Neural progenitor cell (in vitro differentiated cells): Measurements from ENCODE around the gene AIM2. TPM values are rescaled to one million over a fixed set of nuclear protein-coding genes. Genes with fewer than 3 reads are reported as not detected.
A peak's percentile ranks its signal among the peaks of the same experiment; 100 is the strongest.
"Not testable (repeated sequence)": the region's sequence is repeated elsewhere in the genome, so short reads cannot be mapped to it uniquely, and the experiment has no call there.

Source experiments
- DNase-seq: peaks from one replicate; pipeline ENCODE4 v3.0.0-alpha.2; 2016; ENCODE audit warnings: low spot score
- H2AFZ ChIP-seq: fragments of 200-600 bp; sonication (generic); replicated peaks from 2 replicates; pipeline ENCODE4 v1.6.1; 2016; ENCODE audit warnings: antibody characterized with exemption
- H3F3A ChIP-seq: fragments of 200-600 bp; sonication (generic); 2 replicates; pipeline ENCODE4 v1.6.1; 2016; ENCODE audit warnings: antibody characterized with exemption, low read depth
- H3K27ac ChIP-seq: fragments of 200-600 bp; sonication (generic); 2 replicates; pipeline ENCODE4 v1.5.1; 2016; ENCODE audit warnings: mild to moderate bottlenecking
- H3K27me3 ChIP-seq: fragments of 200-600 bp; sonication (generic); 2 replicates; pipeline ENCODE4 v1.6.1; 2016; ENCODE audit warnings: mild to moderate bottlenecking, moderate library complexity
- H3K36me3 ChIP-seq: fragments of 200-600 bp; sonication (generic); 2 replicates; pipeline ENCODE4 v1.5.1; 2016
- H3K4me1 ChIP-seq: fragments of 200-600 bp; sonication (generic); 2 replicates; pipeline ENCODE4 v1.6.1; 2016; ENCODE audit warnings: mixed run types
- H3K4me2 ChIP-seq: fragments of 200-600 bp; sonication (generic); 2 replicates; pipeline ENCODE4 v1.6.1; 2016
- H3K4me3 ChIP-seq: fragments of 200-600 bp; sonication (generic); 2 replicates; pipeline ENCODE4 v1.5.1; 2016
- H3K79me2 ChIP-seq: fragments of 200-600 bp; sonication (generic); 2 replicates; pipeline ENCODE4 v1.6.1; 2016; ENCODE audit warnings: low read depth
- H3K9ac ChIP-seq: fragments of 200-600 bp; sonication (generic); 2 replicates; pipeline ENCODE4 v1.6.1; 2016
- H3K9me3 ChIP-seq: fragments of 200-600 bp; sonication (generic); 2 replicates; pipeline ENCODE4 v1.5.1; 2016; ENCODE audit warnings: low read depth
- H4K20me1 ChIP-seq: fragments of 200-600 bp; sonication (generic); 2 replicates; pipeline ENCODE4 v1.6.1; 2016; ENCODE audit warnings: low read depth
- H3K27ac Mint-ChIP-seq: 3 replicates; pipeline ENCODE4 v1.8.0; 2021; ENCODE audit warnings: mixed read lengths
- H3K27me3 Mint-ChIP-seq: 2 replicates; pipeline ENCODE4 v1.8.0; 2022; ENCODE audit warnings: low read depth, mild to moderate bottlenecking, inconsistent platforms, moderate library complexity, mixed read lengths; ENCODE audit not compliant: insufficient read depth
- H3K36me3 Mint-ChIP-seq: 3 replicates; pipeline ENCODE4 v1.8.0; 2021; ENCODE audit warnings: mixed read lengths
- H3K4me1 Mint-ChIP-seq: 3 replicates; pipeline ENCODE4 v1.8.0; 2021; ENCODE audit warnings: mixed read lengths
- H3K4me3 Mint-ChIP-seq: 3 replicates; pipeline ENCODE4 v1.8.0; 2021; ENCODE audit warnings: mild to moderate bottlenecking, moderate library complexity, mixed read lengths
- H3K9me3 Mint-ChIP-seq: 3 replicates; pipeline ENCODE4 v1.8.0; 2020; ENCODE audit warnings: mixed read lengths
- EZH2 ChIP-seq: fragments of 200-600 bp; sonication (generic); IDR thresholded peaks from 2 replicates; pipeline ENCODE4 v1.6.1; 2017; ENCODE audit warnings: antibody characterized with exemption, mild to moderate bottlenecking, moderate library complexity
- EZH2phosphoT487 ChIP-seq: fragments of 200-600 bp; sonication (generic); IDR thresholded peaks from 2 replicates; pipeline ENCODE4 v1.6.1; 2017; ENCODE audit warnings: antibody characterized with exemption
- total RNA-seq: library from RNA; depleted of rRNA; stranded (reverse); fragments of >200 nt; gene quantifications from 2 replicates; pipeline ENCODE4 v1.2.3, GENCODE V29; 2015; ENCODE audit warnings: low replicate concordance
- TF ChIP-seq, protein P1 (sequence below): fragments of 200-600 bp; sonication (generic); IDR thresholded peaks from 2 replicates; pipeline ENCODE4 v1.5.1; 2017; ENCODE audit warnings: antibody characterized with exemption, mild to moderate bottlenecking

The AIM2 gene
- total RNA-seq, 1 donor from 2014 or later = 2.9 TPM

DNA sequence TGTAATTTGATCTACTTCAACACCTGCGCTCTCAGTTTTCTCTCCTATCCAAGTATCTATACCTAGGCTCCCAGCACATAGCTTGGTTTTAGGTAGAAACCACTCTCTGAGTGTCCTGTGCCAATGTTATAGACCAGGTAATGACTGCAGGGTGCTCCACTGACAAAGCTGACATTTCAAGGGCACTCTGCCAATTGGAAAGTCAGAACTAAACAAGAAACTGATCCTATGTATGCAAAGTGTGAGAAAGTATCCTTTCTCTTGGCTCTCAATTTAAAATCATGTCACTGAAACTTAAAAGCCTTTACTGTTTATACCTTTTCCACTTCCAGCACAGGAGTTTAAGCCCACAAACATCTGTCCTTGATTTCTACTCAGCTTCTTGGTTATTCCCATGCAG, 45.0 kb upstream of the AIM2 start:
- H3K4me3 ChIP-seq = no peak overlapping the region
- H3K4me3 Mint-ChIP-seq = no peak overlapping the region

DNA sequence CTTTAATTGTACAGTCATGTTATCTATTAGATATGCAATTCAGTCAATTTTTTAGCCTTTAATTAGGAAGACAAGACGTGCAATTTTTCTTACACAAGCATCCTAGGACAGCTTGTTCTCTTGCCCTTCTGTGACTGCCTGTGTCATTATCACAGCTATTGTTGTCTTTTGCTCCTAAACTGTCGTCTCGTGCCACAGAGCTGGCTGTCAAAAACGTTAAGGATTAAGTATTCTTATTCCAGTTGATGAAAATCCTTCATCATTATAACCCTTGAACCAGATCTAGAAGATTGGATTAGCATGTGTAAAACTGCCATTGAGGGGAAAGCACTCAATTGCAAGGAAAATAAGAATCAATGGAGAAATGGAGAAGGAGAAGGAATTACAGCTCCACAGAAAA, 43.8 kb upstream of the AIM2 start:
- Histone ChIP-seq H3K4me2 (no peak overlapping the region), H3K9ac (no peak overlapping the region)

More for the DNA sequence above, 45.0 kb upstream of the AIM2 start:
- Histone ChIP-seq H3K27me3 (no peaks in the 10 kb centered on the region), H3K4me1 (peaks cover 3% of the 10 kb centered on the region), H3K79me2 (no peaks in the 10 kb centered on the region), H2AFZ (no peak overlapping the region), H3K36me3 (no peaks in the 10 kb centered on the region), H3K9me3 (no peaks in the 10 kb centered on the region), H3K9ac (no peak overlapping the region), H3K27ac (no peak overlapping the region), H3K4me2 (no peak overlapping the region), H3F3A (no peaks in the 10 kb centered on the region), H4K20me1 (no peaks in the 10 kb centered on the region)
- H3K4me1 Mint-ChIP-seq = no peaks in the 10 kb centered on the region
- no peaks in the 10 kb centered on the region for H3K9me3 Mint-ChIP-seq
- H3K27ac Mint-ChIP-seq = no peak overlapping the region
- TF ChIP-seq EZH2phosphoT487 = no peak
- TF ChIP-seq, protein P1, sequence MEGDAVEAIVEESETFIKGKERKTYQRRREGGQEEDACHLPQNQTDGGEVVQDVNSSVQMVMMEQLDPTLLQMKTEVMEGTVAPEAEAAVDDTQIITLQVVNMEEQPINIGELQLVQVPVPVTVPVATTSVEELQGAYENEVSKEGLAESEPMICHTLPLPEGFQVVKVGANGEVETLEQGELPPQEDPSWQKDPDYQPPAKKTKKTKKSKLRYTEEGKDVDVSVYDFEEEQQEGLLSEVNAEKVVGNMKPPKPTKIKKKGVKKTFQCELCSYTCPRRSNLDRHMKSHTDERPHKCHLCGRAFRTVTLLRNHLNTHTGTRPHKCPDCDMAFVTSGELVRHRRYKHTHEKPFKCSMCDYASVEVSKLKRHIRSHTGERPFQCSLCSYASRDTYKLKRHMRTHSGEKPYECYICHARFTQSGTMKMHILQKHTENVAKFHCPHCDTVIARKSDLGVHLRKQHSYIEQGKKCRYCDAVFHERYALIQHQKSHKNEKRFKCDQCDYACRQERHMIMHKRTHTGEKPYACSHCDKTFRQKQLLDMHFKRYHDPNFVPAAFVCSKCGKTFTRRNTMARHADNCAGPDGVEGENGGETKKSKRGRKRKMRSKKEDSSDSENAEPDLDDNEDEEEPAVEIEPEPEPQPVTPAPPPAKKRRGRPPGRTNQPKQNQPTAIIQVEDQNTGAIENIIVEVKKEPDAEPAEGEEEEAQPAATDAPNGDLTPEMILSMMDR = no peak
- TF ChIP-seq EZH2 = no peak
- no peaks in the 10 kb centered on the region for H3K27me3 Mint-ChIP-seq
- no peaks in the 10 kb centered on the region for H3K36me3 Mint-ChIP-seq
- DNase-seq = no peak

DNA sequence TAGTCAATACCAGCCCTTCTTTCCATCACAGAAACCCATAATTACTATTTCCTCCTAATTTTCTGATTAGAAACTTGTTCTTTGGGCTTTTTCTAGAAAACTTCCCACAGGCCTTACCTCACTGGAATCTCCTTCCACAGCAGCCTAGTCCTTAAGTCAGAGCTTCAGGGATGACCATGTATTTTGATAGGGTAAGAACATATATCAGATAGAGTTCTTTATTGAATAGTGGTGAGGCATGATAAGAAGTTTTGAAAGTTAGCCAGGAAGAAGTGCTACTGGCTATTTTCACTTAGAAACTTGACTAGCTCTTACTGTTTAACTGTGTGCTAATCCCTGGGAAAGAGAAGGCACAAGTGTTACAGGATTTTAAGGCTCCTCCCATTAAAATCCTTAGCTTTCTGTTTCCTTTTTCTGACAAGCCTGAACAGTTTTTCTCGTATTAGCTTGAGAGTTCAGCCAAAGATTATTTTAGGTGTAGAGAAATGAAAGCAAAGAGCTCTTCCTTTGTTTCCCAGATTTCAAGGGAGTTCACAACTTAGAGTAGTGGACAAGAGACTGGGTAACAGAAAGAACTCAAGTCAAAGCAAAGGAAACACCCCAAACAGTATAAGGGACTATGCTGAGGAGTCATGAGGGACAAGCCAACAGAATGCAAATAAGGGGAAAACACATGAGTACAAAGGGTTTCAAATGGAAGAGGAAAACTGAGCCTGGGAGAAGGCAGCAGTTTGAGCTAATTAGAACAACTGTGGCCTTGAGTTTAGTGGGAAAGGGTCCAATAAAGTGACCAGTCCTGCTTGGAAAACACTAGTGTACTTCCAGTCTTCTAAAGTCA, 37.2 kb upstream of the AIM2 start:
- no peak overlapping the region for H3K9ac ChIP-seq
- Mint-ChIP-seq H3K4me3 (no peak overlapping the region), H3K36me3 (no peaks in the 10 kb centered on the region)

More for the DNA sequence above, 43.8 kb upstream of the AIM2 start:
- H3K79me2 ChIP-seq = no peaks in the 10 kb centered on the region
- TF ChIP-seq, protein P1 = no peak
- TF ChIP-seq EZH2 (no peak), EZH2phosphoT487 (no peak)
- H4K20me1 ChIP-seq = no peaks in the 10 kb centered on the region
- H3K9me3 ChIP-seq = no peaks in the 10 kb centered on the region
- H3K36me3 ChIP-seq = no peaks in the 10 kb centered on the region
- H3K27me3 ChIP-seq = no peaks in the 10 kb centered on the region
- peaks cover 3% of the 10 kb centered on the region for H3K4me1 ChIP-seq
- H3F3A ChIP-seq = no peaks in the 10 kb centered on the region
- no peak for DNase-seq
- no peaks in the 10 kb centered on the region for H3K27me3 Mint-ChIP-seq
- H3K4me1 Mint-ChIP-seq = no peaks in the 10 kb centered on the region
- H3K4me3 Mint-ChIP-seq = no peak overlapping the region
- H3K27ac ChIP-seq = no peak overlapping the region
- no peak overlapping the region for H3K4me3 ChIP-seq
- H2AFZ ChIP-seq = no peak overlapping the region
- H3K9me3 Mint-ChIP-seq = no peaks in the 10 kb centered on the region
- H3K27ac Mint-ChIP-seq = no peak overlapping the region
- H3K36me3 Mint-ChIP-seq = no peaks in the 10 kb centered on the region

DNA sequence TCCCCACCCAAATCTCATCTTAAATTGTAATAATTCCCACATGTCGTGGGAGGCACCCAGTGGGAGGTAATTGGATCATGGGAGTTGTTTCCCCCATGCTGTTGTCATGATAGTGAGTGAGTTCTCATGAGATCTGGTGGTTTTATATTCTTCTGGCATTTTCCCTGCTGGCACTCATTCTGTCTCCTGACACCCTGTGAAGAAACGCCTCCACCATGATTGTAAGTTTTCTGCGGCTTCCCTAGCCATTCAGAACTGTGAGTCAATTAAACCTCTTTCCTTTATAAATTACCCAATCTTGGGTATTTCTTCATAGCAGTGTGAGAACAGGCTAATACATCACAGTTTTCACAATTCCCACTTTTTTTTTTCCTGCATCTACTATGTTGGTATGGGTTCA, 26.5 kb upstream of the AIM2 start:
- not testable (repeated sequence) for H3K36me3 Mint-ChIP-seq, H3K9me3 Mint-ChIP-seq, H3K79me2 ChIP-seq, H3K9ac ChIP-seq, H3F3A ChIP-seq, H3K27me3 ChIP-seq, H2AFZ ChIP-seq, H3K27me3 Mint-ChIP-seq, H3K9me3 ChIP-seq, H3K36me3 ChIP-seq, H3K4me1 ChIP-seq, H3K4me3 ChIP-seq, H3K4me2 ChIP-seq, H3K27ac Mint-ChIP-seq, DNase-seq, H4K20me1 ChIP-seq, H3K27ac ChIP-seq, H3K4me1 Mint-ChIP-seq, H3K4me3 Mint-ChIP-seq

More for the DNA sequence above, 37.2 kb upstream of the AIM2 start:
- Histone ChIP-seq H3K79me2 (no peaks in the 10 kb centered on the region), H3K36me3 (no peaks in the 10 kb centered on the region), H3K4me2 (no peak overlapping the region), H2AFZ (peak overlapping the region; percentile 14), H3K4me1 (peaks cover 10% of the 10 kb centered on the region), H3F3A (no peaks in the 10 kb centered on the region), H4K20me1 (no peaks in the 10 kb centered on the region), H3K9me3 (no peaks in the 10 kb centered on the region), H3K4me3 (no peak overlapping the region), H3K27ac (no peak overlapping the region), H3K27me3 (no peaks in the 10 kb centered on the region)
- no peak for DNase-seq
- Mint-ChIP-seq H3K27ac (no peak overlapping the region), H3K4me1 (no peaks in the 10 kb centered on the region), H3K27me3 (no peaks in the 10 kb centered on the region), H3K9me3 (no peaks in the 10 kb centered on the region)
- TF ChIP-seq, protein P1 = no peak
- TF ChIP-seq EZH2phosphoT487 (no peak), EZH2 (no peak)
